HL-60 (cell line): Measurements from ENCODE around the gene KATNB1.

ENCODE experiments used
- GABPA ChIP-seq: IDR thresholded peaks from 2 replicates; pipeline ENCODE4 v1.6.1; 2012; ENCODE audit warnings: low read depth
- POLR2AphosphoS5 ChIP-seq: IDR thresholded peaks from 2 replicates; pipeline ENCODE4 v1.6.1; 2012; ENCODE audit warnings: low read depth
- SPI1 ChIP-seq: IDR thresholded peaks from 2 replicates; pipeline ENCODE4 v1.6.1; 2012; ENCODE audit warnings: low read depth, mild to moderate bottlenecking, borderline replicate concordance
- TF ChIP-seq, protein P1 (sequence below): IDR thresholded peaks from one replicate; pipeline ENCODE4 v1.5.1; 2011; ENCODE audit warnings: low read length, control low read depth, inconsistent platforms; ENCODE audit not compliant: insufficient read depth
- TF ChIP-seq, protein P2 (sequence below): IDR thresholded peaks from 2 replicates; pipeline ENCODE4 v1.6.1; 2012; ENCODE audit warnings: low read depth; ENCODE audit not compliant: insufficient replicate concordance

DNA sequence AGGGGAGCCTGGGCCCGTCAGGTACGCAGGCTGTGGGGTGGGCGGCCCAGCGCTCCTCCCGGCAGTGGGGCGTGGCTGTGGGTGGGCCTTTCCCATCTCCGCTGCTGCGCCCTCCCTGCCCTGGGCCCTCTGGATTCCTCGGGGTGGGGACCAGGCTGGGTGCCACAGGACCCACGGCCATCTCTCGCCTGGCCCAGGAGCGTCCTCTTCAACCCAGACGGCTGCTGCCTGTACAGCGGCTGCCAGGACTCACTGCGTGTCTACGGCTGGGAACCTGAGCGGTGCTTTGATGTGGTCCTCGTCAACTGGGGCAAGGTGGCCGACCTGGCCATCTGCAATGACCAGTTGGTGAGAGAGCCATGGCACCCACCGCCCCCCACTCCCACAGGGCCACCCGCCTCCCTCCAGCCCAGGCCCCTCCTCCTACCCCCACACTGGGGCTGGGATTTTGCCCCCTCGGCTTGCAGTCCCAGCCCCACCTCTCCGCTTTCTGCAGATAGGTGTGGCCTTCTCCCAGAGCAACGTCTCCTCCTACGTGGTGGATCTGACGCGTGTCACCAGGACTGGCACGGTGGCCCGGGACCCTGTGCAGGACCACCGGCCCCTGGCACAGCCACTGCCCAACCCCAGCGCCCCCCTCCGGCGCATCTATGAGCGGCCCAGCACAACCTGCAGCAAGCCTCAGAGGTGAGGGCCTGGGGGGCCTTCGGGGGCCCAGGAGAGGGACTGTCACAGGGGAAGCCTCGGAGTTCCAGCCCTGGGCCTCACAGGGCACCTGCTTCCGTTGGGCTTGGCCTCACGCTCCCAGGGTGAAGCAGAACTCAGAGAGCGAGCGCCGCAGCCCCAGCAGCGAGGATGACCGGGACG, 17.2 kb downstream of the KATNB1 start:
- TF ChIP-seq, protein P1, sequence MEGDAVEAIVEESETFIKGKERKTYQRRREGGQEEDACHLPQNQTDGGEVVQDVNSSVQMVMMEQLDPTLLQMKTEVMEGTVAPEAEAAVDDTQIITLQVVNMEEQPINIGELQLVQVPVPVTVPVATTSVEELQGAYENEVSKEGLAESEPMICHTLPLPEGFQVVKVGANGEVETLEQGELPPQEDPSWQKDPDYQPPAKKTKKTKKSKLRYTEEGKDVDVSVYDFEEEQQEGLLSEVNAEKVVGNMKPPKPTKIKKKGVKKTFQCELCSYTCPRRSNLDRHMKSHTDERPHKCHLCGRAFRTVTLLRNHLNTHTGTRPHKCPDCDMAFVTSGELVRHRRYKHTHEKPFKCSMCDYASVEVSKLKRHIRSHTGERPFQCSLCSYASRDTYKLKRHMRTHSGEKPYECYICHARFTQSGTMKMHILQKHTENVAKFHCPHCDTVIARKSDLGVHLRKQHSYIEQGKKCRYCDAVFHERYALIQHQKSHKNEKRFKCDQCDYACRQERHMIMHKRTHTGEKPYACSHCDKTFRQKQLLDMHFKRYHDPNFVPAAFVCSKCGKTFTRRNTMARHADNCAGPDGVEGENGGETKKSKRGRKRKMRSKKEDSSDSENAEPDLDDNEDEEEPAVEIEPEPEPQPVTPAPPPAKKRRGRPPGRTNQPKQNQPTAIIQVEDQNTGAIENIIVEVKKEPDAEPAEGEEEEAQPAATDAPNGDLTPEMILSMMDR: no peak
- TF ChIP-seq, protein P2, sequence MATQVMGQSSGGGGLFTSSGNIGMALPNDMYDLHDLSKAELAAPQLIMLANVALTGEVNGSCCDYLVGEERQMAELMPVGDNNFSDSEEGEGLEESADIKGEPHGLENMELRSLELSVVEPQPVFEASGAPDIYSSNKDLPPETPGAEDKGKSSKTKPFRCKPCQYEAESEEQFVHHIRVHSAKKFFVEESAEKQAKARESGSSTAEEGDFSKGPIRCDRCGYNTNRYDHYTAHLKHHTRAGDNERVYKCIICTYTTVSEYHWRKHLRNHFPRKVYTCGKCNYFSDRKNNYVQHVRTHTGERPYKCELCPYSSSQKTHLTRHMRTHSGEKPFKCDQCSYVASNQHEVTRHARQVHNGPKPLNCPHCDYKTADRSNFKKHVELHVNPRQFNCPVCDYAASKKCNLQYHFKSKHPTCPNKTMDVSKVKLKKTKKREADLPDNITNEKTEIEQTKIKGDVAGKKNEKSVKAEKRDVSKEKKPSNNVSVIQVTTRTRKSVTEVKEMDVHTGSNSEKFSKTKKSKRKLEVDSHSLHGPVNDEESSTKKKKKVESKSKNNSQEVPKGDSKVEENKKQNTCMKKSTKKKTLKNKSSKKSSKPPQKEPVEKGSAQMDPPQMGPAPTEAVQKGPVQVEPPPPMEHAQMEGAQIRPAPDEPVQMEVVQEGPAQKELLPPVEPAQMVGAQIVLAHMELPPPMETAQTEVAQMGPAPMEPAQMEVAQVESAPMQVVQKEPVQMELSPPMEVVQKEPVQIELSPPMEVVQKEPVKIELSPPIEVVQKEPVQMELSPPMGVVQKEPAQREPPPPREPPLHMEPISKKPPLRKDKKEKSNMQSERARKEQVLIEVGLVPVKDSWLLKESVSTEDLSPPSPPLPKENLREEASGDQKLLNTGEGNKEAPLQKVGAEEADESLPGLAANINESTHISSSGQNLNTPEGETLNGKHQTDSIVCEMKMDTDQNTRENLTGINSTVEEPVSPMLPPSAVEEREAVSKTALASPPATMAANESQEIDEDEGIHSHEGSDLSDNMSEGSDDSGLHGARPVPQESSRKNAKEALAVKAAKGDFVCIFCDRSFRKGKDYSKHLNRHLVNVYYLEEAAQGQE: no peak
- TF ChIP-seq POLR2AphosphoS5 (no peak), GABPA (no peak), SPI1 (no peak)
